NCI-H510A (cell line): Measurements from ENCODE around the gene EXOC1.
A peak's percentile ranks its signal among the peaks of the same experiment; 100 is the strongest.

Experiments
- DNase-seq: peaks from one replicate; lab custom pipeline; 2025; lab: John Stamatoyannopoulos, UW

EXOC1 gene

GRCh38 chr4:55857586-55857985 is 4.1 kb downstream of the EXOC1 start:
- no peak for DNase-seq

- no peak for DNase-seq
These were observed 6.3 kb downstream of the EXOC1 start for GRCh38 chr4:55859711-55860110.

DNA sequence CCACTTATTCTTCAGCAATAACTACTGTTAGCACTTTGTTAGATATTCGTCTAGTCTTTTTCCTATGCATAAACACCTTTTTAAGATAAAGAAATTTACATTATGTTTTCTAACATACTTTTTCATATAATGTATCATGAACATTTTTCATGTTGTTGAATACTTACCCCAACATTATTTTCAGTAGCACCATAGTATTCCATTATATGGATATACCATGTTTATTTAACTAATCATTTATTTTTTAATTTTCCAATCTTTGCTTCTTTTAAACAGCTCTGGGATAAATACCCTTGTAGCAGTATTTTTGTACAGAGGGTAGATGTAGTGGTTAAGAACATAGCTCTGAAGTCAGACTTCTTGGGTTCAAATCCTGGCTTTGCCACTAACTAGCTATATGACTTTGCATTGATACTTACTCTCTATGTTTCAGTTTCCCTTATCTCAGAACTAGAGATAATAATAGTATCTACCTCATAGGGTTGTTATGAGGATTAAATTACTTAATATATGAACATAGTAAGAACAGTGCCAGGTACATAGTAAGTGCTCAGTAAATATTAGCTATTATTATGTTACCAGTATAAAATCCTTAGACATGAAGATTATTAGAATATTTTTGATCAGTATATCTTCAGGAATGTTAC is 11.3 kb downstream of the EXOC1 start:
- DNase-seq = no peak

GRCh38 chr4:55865228-55865806 is 11.9 kb downstream of the EXOC1 start:
- no peak for DNase-seq

DNA sequence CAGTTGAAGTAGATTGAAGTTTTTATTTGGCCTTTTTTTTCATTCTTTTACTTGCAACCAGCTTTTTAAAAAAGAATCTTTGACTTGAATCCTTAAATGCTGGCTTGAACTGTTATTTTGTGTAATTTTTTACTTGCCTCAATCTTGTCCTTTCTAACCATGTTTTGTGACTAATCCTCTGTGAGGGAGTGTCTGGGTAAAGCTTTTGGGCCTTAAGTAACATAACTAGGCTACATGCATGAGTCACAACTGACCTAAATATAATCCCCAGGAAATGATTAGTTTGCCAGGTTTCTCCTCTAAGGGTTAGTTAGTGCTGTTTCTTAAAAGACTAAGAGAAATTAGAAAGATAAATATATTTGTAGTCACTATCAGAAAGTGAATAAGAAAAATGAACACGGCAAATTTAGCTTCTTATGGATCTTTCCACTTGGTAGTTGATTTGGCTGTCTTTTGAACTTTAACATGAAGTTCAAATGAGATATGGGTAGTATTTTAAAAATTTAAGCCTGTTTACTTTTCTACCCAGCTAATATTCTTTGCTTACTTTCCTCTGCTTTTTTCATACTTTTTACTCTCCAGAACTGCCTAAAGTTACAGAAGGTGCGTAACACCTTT is 13.0 kb downstream of the EXOC1 start:
- DNase-seq = no peak

DNA sequence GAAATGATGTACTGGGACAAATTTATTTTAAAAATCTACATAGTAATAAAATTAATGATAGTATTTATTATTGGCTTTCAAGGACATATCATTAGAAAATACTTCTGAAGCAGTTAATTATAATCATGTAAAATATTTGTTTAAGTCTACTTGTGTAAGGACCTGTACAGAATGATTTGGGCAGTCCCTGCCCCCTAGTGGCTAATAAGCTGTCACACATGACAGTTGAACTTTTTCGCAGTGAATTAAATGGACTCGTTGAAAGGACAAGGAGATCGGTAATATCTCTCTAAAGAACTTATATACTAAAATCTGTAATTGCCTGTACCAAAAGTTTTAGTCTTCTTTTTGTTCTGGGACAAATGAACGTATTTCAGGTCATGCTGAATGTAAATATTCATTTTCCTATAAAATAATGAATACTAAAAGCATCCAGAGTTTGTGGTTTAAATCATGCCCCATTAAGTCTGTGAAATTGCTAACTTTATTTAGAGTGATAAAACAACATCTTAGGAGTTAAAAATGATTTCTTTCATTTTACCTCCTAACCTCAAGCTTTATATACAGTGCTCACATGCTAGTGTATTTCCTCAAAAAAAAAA is 13.6 kb downstream of the EXOC1 start:
- DNase-seq = peak; percentile 4

DNA sequence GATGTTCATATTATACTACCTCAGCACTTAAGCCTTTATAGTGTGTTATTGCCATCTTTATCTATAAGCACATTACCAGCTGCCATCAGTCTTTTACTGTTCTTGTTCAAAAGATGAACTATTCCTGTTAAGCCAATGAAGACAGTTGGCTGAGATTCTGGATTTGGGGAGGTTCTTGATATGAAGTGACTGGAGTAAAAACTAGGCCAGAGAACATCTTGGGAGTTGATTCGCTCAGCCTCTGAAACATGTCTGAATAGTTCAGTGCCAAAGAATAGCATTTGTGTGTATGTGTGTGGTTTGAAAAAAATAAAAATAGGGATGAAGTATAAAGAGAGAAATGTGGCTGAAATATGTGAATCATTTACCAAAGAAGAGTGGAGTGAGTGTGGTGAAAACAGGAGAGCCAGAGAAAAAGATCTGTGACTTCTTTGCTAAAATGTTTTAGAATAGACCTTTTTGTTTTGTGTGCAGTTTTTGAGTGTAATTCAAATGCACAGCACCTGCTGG is 15.2 kb downstream of the EXOC1 start:
- no peak for DNase-seq

DNA sequence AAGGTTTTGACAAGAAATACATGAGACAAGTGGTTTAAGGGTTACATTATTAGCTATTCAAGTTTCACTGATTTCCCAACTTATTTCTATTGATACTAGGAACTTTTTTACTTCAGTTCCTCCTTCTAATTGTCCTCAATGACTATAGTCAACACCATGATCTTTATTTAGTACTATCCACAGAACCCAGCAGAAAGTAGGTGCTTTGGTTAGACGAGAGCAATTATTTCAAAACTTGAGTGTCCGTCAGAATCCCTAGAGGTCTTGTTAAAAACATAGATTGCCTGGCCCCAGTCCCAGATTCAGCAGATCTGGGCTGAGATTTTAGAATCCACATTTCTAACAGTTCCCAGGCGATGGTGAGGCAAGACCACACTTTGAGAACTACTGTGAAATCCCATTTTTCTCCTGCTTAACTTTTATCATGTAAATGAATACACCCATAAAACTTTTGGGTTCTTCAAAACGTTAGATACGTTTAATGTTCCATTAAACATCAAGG is 17.9 kb downstream of the EXOC1 start:
- no peak for DNase-seq

DNA sequence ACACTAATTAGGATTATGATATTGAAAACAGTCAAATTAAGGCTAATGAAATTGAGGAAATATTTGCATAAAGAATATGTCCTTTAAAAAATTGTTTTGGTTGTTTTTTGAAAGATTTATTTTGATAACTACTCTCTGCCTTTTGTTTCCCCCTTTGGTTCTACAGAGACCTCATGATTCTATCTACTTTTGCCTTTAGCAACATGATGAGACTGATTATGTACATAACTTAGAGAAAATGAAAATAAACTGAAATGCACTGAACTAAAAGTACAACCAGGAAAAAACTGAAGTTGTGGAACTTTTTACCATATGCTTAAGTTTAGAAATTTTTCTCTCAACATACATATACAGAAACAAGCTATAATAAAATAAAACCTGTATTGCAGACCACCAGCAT is 21.4 kb downstream of the EXOC1 start:
- no peak for DNase-seq

GRCh38 chr4:55876387-55876786 is 22.9 kb downstream of the EXOC1 start:
- DNase-seq = no peak

DNA sequence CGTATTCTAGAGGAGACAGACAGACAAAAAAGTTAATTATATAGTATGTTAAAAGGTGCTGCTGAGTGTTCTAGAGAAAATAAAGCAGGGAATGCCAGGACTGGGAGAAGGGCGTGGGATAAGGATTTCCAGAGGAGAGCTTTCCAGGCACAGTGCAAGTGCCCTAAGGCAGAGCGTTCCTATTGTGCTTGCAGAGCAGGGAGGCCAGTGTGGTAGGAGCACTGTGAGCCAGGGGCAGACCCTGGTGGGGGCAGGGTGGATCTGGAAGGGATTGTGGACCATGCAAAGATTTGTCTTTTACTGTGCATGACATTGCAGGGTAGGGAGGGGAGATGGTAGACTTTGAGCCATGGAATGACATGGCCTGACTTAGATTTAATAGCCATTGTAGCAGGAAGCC is 25.8 kb downstream of the EXOC1 start:
- no peak for DNase-seq

DNA sequence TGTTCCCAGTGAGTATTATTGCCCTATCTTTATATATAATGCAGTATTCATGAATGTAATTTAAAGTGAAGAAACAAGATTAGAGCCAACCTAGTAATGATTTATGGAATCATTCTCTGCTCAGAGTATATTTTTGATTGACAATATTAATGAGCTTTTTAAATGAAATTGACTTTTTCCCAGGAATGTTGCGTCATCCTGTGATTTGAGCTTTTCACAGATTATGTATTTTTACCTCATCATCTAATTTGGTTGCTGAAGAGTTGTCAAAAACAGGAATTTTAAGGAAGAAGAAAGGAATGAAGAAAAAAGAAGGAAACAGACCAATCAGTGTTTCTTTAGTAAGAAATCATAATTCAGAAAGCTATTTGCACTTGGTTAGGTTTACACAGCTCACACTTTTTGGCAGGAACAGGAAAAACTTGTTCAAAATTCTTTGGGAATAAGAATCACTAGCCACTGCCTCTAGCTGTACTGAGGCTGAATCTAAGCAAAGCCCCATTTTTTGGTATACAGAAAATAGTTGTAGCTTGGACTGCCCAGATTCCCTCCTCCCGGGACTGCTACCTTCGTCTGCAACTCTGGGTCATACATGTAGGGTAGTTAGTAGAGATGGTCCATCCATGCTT is 27.3 kb downstream of the EXOC1 start:
- no peak for DNase-seq

- no peak for DNase-seq
These were observed 30.8 kb downstream of the EXOC1 start for GRCh38 chr4:55884093-55884850.

GRCh38 chr4:55884851-55885219 is 31.4 kb downstream of the EXOC1 start:
- no peak for DNase-seq

GRCh38 chr4:55887594-55887993 is 34.1 kb downstream of the EXOC1 start:
- DNase-seq = no peak

GRCh38 chr4:55892156-55892555 is 38.7 kb downstream of the EXOC1 start:
- no peak for DNase-seq

GRCh38 chr4:55896622-55897021 is 43.2 kb downstream of the EXOC1 start:
- no peak for DNase-seq

DNA sequence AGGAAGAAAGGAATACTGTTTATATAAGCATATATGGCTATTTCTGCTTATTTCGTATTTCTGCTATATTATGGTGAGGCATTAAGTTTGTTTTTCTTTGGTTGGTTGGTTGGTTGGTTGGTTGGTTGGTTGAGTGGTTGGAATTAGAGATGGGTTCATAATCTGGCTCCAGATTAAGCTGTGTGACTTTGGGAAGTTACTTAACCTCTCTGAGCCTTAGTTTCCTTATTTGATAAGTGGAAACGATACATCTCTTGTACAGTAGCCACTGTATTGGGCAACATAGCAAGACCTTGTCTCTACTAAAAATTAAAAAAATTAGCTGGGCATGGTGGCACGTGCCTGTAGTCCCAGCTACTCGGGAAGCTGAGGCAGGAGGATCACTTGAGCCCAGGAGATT is 49.2 kb downstream of the EXOC1 start:
- no peak for DNase-seq

DNA sequence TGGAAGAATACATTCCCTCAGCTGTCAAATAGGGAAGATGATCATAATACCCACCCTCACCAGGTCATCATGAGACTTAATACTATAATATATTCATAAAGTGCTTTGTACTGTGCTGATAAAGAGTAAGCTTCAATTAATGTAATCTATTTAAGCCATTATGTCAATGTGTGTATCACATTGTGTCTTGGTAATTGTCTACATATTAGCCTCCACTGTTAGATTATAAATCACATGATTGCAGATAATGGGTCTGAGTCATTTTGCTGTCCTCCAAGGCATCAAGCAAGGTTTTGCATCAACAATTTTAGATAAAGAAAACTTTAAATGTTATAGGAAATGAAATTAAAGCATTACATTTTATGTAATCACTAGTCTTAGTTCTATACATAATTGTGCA is 50.1 kb downstream of the EXOC1 start:
- no peak for DNase-seq

DNA sequence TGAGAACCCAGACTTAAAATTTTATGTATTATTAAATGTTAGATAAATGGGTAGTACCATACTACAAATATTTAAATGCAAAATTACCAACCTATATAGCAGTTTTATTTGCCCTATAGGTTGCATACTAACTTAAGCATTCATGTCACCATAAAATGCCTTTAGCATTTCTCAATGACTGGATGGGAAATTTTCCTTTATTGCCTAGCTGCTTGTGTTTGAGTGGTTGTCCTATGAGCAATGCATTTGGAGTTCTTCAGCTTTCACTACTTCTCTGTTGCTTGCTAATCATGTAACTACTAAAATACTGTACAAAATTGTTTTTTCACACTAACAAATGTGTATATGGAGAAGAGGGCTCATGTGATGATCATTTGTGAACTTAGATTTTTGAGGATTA is 51.1 kb downstream of the EXOC1 start:
- DNase-seq = no peak

DNA sequence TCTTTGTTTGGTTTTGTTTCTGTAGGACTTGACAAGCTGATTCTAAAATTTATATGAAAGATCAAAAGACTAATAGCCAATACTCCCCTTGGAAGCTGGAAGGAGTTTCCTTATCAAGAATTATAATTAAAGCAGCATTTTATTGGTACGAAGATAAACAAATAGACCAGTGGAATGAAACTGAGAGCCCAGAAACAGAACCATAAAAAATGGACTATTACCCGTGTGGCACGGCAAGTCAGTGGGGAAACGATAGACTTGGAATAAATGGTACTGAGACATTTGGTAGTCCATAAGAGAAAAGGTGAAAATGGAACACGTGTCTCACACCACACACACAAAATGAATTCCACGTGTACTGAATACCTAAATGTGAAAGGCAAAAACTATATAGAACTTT is 52.9 kb downstream of the EXOC1 start:
- no peak for DNase-seq

DNA sequence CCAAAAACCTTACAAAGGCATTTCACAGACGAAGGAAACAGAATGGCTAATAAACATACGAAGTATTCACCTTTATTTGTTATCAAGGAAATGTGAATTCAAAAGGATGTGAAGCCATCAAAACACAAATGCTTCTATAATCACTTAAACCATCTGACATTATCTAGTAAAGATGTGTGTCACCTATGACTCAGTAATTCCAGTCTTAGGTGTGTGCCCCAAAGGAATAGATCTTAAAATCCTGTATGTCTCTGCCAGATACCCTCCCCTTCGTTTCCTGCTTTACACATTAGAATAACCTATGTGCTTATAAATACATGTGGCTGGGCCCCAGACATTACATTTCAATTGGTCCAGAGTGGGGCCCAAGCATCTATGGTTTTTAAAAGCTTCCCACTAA is 53.5 kb downstream of the EXOC1 start:
- DNase-seq = no peak
